ENCODE results near the gene FILIP1L.

Gene FILIP1L

DNA sequence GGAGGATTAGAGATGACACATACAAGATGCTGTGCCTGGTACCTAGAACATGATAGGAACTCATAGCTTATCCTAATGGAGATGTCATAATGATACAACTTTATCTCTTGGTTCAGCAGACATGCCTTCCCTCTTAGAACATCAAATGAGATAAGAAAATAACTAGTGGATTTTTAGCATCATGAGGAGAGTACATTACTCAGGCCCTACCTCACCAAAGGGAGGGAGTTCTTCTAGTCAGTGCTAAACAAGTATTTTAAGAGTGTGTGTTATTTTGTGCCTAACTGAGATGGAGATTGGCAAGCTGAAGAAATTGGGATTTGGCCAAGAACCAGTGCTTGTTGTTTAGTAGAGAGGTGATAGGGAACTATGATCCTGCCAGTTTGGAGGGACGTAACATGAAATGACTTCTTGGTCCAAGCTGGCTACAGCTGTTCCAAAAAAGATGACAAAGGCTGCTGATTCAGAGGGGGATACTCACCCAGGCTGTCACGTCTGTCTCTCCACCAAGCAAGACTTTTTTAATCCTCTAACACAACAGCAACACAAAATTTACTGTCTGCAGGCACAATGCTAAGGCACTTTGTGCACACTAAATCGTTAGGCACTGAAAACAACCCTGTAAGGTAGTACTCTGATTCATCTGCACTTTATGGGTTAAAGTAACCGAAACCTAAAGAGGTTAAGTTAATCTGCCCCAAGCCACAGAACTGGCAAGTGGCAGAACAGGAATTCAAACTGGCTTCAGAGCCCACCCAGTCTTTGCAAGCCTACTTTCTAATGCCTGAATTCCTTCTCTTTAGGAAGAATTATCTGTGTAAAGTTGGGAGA lies 170.2 kb downstream of the FILIP1L start:
- no peak for DNase-seq

DNA sequence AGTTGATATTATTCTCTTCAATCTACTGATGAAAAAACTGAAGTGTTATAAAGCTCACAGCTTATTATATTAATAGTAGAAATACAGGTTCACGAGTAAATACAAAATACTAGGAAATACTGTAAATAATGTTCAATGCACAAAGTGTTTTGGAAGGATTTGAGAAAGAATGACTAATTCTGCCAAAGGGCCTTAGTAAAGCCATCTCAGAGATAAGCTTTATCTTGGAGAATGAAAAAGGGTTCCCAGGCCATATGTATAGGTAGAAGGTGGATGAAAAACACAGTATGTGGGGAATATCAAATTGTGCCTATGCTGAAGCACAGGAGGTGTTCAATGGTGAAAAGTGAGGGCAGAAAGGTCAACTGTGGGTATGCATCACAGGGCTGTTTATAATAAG lies 173.1 kb downstream of the FILIP1L start:
- no peak for DNase-seq

DNA sequence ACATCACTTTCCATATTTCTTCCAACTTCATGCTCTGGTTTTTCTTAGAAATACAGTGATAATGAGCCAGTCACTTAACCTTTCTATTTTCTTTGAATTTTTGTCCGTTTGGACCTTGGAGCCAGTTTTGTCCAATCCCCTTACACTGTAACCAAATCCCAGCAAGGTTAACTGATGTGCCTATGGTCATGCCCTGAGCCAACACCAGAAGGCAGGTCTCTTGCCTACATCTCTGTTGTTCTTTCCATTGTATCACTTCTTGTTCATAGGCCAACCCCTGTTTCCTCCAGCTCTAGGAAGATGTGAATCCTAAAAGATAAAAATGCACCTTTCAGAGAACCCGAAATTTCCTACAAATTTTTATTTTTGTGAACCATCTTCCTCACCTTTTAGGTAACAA lies 174.0 kb downstream of the FILIP1L start:
- DNase-seq, result no peak

GRCh38 chr3:99939876-99940275 lies 174.4 kb downstream of the FILIP1L start:
- DNase-seq, result no peak

DNA sequence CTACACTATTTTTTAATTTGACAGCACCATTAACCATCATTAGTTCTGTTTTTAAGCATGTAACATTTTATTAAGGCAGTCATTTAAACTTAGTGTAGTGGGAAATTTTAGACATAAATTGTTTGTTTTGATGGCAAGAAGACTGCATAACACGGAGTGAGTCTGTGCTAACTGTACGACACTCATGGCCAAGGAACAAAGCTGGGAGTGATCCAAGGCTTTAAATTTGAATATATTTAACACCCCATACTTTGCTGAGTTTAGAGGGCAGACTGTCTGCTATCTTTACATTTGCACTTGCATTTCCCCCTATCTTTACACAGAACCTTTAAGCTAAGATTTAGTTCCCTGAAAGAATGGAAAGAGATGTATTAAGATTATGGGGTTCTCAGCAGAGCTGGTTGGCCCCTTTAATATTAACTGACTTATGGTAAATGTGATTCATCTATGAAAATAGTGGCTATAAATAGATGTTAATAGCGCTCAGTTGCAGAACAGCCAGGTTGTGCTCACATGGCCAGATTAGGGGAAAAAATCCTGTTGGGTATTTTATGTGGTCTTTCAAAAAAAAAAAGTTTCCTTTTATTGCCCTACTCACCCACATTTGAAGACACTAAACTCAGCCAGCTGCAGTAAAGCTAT lies 175.9 kb downstream of the FILIP1L start:
- no peak for DNase-seq

DNA sequence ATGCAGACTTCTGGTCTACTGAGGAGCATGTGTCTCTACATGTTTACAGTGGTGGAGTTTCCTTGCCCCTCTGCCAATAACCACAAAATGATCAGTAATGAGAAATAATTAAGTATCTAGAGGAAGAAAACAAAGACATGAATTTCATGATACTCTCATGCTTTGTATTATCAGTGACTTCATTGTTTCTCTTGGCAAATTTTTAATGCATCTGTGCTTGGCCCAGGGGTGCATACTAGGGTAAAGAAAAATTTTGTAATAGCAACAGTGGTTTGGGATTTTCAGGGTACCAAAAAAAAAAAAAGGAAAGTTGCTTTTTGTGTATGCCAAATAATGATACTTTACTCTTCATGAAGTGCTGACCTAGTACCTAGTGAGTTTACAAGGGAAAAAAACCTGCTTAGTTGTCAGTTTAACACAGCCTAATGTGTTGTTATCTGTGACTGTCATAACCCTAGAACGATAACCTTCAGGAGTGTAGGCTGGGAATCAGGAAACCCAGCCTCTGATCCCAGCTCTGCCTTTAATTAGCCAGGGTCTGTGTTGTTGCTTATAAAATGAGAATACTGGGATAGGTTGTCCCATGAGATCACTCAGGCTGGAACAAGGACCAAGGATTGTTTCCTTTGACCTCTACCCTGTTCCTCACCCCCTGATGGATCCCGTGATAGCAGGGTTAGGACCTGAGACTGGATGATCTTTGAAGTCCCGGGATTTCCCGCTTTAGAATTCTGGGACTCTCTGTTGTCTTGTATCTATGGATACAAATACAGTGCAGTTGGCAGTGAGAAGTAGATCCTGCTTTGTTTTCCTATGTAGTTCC lies 179.1 kb downstream of the FILIP1L start:
- no peak for DNase-seq

- no peak for DNase-seq
These were observed 180.1 kb downstream of the FILIP1L start for GRCh38 chr3:99933971-99934750.

- no peak for DNase-seq
These were observed 183.2 kb downstream of the FILIP1L start for GRCh38 chr3:99931059-99931458.

GRCh38 chr3:99929745-99930139 lies 184.6 kb downstream of the FILIP1L start:
- DNase-seq, result no peak

DNA sequence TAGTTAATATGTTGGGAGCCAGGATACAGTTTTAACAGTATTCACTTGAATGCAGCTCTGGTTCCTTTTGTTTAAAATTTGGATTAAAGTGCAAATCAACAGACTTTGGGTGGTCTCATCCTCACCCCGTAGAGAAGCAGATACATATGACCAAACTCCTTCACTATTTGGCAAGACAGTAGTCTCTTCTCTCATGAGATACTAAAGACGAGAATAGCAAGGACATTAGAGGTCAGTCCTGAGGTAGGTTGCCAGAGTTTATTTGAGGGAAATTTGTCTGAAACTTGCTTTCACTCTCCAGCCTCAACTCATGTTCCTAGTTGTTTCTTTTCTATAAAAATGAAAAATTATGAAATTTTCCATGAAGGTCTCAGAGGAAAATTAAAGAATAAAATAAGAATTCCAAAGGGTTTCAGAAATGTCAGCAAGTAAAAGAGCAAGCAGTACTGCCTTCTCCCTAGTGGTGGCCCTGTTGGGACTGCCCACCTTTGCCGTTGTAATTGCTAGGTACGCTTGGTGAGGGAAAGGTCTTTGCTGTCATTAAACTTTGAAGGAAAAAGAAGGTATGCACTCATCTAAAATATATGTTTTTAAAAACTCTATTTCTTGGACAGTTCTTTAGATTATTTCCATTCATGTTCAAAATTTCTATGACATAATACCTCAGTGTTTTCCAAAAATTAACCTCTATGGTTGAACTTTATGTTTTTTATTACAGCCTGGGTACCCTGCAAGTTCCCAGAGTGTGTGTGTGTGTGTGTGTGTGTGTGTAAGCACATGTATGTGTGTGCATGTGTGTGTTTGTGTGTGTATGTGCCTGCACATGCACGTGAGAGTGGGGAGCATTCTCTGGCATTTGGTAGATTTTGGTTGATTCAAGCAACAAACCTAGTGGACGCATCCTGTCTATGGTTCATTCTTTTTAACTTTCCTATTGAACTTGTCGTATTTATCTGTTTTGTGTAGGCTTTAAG lies 185.2 kb downstream of the FILIP1L start:
- DNase-seq, result no peak

GRCh38 chr3:99927671-99928457 lies 186.4 kb downstream of the FILIP1L start:
- no peak for DNase-seq

DNA sequence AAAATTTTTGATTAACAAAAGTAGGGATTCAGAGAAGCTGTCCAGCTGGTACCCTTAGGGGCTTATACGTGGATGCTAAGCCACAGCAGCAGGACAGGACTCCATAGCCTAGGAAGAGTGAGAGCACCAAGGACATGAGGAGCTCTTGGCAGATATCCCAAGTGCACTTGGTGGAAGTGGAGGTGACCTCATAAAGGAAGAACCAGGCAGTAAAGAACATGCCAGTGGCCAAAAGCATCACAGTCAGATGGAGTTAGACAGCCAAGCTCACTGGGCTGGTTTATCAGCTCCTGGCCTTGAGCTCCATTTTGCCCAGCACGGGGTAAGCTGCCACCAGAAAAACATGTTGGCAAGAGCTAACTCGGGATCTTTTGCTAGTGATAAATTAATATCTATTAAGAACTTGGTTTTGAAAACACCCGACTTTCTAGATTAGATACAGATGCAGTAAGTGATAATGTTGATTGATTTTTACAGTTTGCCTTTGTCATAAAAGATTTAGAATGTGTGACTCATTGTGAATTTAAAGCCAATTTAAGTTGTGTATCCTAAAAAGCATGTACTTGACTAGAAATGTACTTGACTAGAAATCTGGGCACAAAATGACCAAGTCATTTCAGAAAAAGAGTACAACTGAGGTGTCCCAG lies 188.6 kb downstream of the FILIP1L start:
- no peak for DNase-seq

DNA sequence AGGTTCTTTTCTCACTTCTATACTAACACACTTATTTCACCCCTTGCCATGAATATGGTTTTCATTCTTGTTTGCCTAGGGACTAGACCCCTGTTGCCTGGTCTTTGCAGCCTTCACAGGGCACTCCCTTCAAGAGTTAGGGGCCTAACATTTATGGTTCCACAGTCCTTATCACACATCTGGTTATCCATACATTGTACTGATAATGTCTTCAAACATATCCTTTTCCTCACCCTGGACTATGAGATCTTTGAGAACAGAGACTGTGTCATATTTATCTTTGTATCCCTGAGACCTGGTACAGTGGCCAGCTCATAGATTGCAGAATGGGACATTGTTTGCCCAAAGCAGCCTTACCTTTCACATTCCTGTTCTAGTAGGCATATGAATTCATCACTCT lies 190.4 kb downstream of the FILIP1L start:
- no peak for DNase-seq

DNA sequence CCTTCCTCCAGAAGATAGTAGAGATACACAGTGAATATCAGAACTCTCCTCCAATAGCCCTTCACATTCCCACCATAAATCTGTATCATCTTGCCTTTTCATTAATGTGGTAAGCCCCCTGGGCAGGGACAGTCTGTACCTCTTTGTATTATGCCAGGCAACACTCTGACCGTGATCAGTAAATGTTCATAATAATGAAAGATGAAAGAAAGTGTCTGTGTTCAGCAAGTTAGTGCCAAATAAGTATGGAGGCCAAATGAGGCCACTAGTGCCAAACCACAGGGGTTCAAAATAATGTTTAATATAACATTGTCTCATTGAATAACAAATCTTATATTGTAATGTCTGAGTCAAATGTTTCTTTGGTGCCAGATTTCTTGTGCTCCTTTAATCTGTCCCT lies 192.3 kb downstream of the FILIP1L start:
- DNase-seq, result no peak

DNA sequence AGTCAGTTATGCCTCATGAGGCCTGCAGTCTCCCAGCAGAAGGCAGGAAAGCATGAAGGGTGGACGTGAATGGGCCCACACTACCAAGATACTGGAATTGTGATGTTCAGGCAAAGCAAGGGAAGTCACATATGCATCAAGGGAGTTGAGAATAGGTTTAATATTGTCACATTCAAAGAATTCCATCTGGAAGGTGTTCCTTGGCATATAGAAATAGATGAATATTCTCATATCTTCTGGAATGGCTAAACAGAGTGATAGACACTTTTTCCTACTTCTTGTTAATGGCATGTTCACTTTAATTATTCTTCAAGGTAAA lies 193.0 kb downstream of the FILIP1L start:
- DNase-seq, result no peak

- DNase-seq, result no peak
These were observed 193.6 kb downstream of the FILIP1L start for GRCh38 chr3:99920481-99921376.

- no peak for DNase-seq
These were observed 194.6 kb downstream of the FILIP1L start for GRCh38 chr3:99919694-99920093.

- DNase-seq, result no peak
These were observed 195.6 kb downstream of the FILIP1L start for GRCh38 chr3:99918715-99919114.

GRCh38 chr3:99915906-99916432 lies 198.3 kb downstream of the FILIP1L start:
- DNase-seq, result no peak

Measured in activated T-cell treated with anti-CD3 and anti-CD28 coated beads, Interleukin-2, amount 50 U/mL, for 48 hours (primary cell).